Effector memory CD8-positive, alpha-beta T cell (primary cell): ENCODE results near the gene MGAT4A.
A peak's percentile ranks its signal among the peaks of the same experiment; 100 is the strongest.

Experiments used
- ATAC-seq: fragments of 150-1000 bp; cut with Tn5 transposase; replicated peaks from 2 replicates; pipeline ENCODE4 v1.10.0; 2021; ENCODE audit warnings: mild to moderate bottlenecking, moderate library complexity
- DNase-seq, 3 experiments: peaks; one replicate each; pipeline ENCODE4 v3.0.0; 2021
- H3K27ac Mint-ChIP-seq, 2 donors: one replicate each; pipeline ENCODE4 v1.8.0; 2022; ENCODE audit warnings: mild to moderate bottlenecking in 2 of 2, mixed read lengths in 2 of 2, moderate library complexity in 2 of 2
- H3K27me3 Mint-ChIP-seq, 2 donors: one replicate each; pipeline ENCODE4 v1.8.0; 2022; ENCODE audit warnings: mixed read lengths in 2 of 2
- H3K36me3 Mint-ChIP-seq: one replicate; pipeline ENCODE4 v1.8.0; 2022; ENCODE audit warnings: mild to moderate bottlenecking, moderate library complexity, mixed read lengths; ENCODE audit not compliant: insufficient read depth
- H3K4me1 Mint-ChIP-seq, 2 donors: one replicate each; pipeline ENCODE4 v1.8.0; 2022; ENCODE audit warnings: low read depth in 2 of 2, mixed read lengths in 2 of 2
- H3K4me3 Mint-ChIP-seq, 2 donors: one replicate each; pipeline ENCODE4 v1.8.0; 2022; ENCODE audit warnings: mild to moderate bottlenecking in 2 of 2, mixed read lengths in 2 of 2, moderate library complexity in 2 of 2
- H3K9me3 Mint-ChIP-seq, 2 donors: one replicate each; pipeline ENCODE4 v1.8.0; 2022; ENCODE audit warnings: mixed read lengths in 2 of 2

The MGAT4A gene

DNA sequence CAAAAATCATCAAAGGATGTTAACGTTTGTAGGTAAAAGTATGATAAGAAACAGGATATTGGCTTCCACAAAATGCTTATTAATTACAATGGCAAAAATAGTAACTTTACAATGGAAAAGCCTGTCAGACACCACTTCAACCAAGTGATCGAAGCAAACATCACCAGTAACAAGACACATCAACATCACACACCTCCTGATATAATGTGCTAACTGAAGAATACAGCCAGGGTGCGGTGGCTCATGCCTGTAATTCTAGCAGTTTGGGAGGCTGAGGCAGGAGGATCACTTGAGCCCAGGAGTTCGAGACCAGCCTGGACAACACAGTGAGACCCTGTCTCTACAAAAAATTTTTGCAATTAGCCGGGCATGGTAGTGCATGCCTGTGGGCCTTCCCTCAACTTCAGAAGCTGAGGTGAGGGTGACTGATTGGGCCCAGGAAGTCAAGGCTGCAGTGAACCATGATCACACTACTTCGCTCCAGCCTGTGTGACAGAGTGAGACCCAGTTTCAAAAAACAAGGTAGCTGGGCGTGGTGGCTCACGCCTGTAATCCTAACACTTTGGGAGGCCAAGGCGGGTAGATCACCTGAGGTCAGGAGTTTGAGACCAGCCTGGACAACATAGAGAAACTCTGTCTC is 15.0 kb downstream of the MGAT4A start:
- Mint-ChIP-seq H3K9me3 (no peaks in the 10 kb centered on the region), H3K4me3 (peak overlapping the region in 1 of 2 donors; percentile 26), H3K27ac (peak overlapping the region; percentile 47 to 86), H3K27me3 (no peaks in the 10 kb centered on the region), H3K4me1 (peaks cover 46 to 71% of the 10 kb centered on the region in 2 donors), H3K36me3 (peaks cover 38% of the 10 kb centered on the region)
- DNase-seq = no peak
- peak; percentile 78 for ATAC-seq

DNA sequence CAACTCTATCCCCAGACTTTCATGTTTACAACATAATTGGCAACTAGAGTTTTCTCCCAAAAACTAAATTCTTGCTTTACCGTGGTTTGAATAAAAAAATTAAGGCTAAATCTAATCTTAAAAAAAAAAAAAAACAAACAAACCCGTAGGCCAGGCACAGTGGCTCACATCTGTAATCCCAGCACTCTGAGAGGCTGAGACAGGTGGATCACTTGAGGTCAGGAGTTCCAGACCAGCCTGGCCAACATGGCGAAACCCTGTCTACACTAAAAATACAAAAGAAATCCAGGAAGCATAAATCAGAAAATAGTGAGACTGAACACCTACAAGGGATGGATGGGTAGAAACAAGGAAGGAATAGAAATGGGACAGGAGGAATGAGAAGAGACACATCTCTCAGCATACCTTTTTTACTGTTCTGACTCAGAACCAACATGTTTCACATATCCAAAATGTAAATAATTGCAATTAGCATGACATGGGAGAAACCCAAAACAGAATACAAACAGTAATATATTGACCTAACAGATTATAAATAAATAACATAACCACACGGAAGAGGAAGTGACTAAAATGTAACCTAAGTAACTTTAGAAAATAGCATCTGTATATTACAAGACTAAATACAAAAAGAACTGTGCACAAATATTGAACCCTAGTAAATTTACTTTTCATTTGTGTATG is 17.5 kb downstream of the MGAT4A start:
- ATAC-seq (no peak), DNase-seq (no peak)
- H3K27ac Mint-ChIP-seq = peak overlapping the region; percentile 4 to 60
- peaks cover 58 to 80% of the 10 kb centered on the region in 2 donors for H3K4me1 Mint-ChIP-seq
- peaks cover 24% of the 10 kb centered on the region for H3K36me3 Mint-ChIP-seq
- no peaks in the 10 kb centered on the region for H3K27me3 Mint-ChIP-seq
- peak overlapping the region; percentile 5 to 40 for H3K4me3 Mint-ChIP-seq
- no peaks in the 10 kb centered on the region for H3K9me3 Mint-ChIP-seq

DNA sequence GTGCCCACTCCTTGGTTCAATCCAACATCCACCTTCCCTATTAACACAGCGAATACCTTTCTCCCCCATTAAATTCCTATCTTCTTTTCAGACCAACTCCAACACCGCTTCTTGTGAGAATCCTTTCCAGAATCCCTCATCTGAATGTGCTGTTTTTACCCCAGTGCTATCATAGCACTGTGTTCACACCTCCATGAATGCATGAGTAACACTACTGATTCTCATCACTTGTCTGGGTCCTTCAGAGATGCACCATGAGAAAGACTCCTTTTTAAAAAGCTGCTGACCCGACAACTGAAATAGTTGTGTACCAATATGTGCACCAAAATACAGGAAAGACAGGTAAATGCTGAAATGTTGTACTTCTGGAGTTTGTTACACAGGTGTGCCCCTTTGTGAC is 18.8 kb downstream of the MGAT4A start:
- peaks cover 22% of the 10 kb centered on the region for H3K36me3 Mint-ChIP-seq
- ATAC-seq = peak; percentile 36
- peak overlapping the region in 1 of 2 donors; percentile 33 for H3K27ac Mint-ChIP-seq
- no peak for DNase-seq
- H3K9me3 Mint-ChIP-seq = no peaks in the 10 kb centered on the region
- peak overlapping the region; percentile 3 to 56 for H3K4me3 Mint-ChIP-seq
- no peaks in the 10 kb centered on the region for H3K27me3 Mint-ChIP-seq
- H3K4me1 Mint-ChIP-seq = peaks cover 57 to 81% of the 10 kb centered on the region in 2 donors

DNA sequence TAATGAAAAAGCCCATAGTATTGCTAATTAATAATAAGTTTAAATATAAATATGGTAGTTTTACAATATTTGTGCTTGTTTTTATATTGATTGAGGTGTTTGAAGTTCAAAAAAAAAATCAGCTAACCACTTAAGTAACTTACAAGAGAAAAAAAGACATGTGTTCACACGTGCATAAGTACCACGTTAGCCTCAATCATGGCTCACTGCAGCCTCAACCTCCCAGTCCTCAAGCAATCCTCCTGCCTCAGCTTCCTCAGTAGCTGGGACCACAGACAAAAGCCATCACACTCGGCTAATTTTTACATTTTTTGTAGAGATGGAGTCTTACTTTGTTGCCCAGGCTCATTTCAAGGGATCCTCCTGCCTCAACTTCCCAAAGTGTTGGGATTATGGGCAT is 19.4 kb downstream of the MGAT4A start:
- Mint-ChIP-seq H3K27ac (peak overlapping the region in 1 of 2 donors; percentile 33), H3K4me3 (no peak overlapping the region), H3K9me3 (no peaks in the 10 kb centered on the region), H3K36me3 (peaks cover 17% of the 10 kb centered on the region), H3K4me1 (peaks cover 57 to 81% of the 10 kb centered on the region in 2 donors), H3K27me3 (no peaks in the 10 kb centered on the region)
- ATAC-seq (peak; percentile 30), DNase-seq (no peak)

DNA sequence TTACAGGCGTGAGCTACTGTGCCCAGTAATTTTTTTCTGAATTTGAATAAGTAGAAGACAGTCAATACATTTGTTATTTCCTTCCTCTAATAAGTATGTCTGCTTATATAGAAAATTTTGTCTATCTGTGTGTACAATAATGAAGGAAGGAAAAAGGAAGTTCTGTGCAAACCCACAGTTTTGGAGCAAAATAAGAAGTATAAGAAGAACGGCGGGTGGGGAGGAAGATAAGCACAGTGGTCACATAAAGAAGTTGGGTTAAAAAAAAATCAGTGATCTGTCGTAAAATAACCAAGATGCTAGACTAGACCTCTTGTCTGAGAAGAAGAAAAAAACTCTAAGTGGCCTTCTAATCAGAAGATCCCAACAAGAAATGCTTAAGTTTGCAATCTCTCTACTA is 20.2 kb downstream of the MGAT4A start:
- H3K36me3 Mint-ChIP-seq = peaks cover 15% of the 10 kb centered on the region

DNA sequence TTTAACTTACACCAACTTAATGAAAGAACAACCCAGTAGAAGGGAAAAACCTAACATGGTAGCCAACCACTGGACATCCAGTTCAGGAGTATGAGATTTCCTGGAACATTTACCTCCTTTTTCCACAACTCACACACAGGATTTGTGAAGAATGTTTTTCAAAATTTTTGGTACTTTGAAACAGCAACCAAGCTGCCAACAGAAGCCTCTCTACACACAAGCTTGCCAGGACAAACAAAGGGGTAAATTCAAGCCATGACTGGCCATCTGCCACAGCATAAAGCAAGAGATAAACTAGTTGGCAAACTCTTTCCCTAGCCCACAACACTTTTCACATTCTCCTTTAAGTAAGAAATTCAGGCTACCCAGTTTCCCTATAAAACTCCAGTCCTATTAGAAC is 21.4 kb downstream of the MGAT4A start:
- Mint-ChIP-seq H3K36me3 (peaks cover 11% of the 10 kb centered on the region), H3K27ac (peak overlapping the region; percentile 47 to 89), H3K9me3 (no peaks in the 10 kb centered on the region)

More for the DNA sequence above, 20.2 kb downstream of the MGAT4A start:
- Mint-ChIP-seq H3K9me3 (no peaks in the 10 kb centered on the region), H3K27me3 (no peaks in the 10 kb centered on the region), H3K4me1 (peaks cover 57 to 76% of the 10 kb centered on the region in 2 donors), H3K27ac (peak overlapping the region; percentile 57 to 92), H3K4me3 (peak overlapping the region; percentile 8 to 77)
- DNase-seq (no peak), ATAC-seq (peak; percentile 29)

DNA sequence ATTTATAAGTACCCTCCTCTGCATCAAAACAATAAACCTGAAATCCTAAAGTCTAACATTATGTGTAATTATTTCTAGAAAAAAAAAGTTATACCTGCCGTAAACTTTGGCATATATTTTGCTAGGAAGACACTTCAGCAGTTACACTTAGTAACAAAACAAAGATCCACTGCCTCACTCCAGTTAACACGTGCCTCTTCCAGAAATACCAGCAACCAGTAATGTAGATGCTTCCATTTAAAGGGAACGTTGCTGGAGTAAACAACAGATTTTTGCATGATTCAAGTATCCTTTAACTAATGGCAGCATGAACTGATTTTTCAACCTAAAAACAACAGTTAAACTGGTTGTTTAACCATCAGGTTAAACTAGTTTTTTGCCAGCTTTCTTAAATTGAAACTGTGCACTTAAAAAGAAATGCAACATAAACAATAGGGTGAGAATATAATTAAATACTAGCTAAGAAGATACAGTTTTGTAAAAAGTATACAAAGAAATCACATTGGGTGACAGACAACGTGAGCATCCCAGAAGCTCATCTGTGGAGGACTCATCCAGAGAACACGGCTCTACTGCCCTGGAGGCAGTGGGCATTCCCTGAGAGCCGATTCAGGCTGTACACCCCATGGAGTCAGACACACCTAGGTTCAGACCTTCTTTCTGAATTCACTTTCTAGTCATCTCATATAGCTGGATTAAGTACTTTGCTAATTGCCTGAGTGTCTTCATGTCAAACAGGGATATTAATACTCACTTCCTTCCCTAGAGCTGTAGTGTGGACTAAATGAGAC is 22.3 kb downstream of the MGAT4A start:
- peak overlapping the region; percentile 47 to 89 for H3K27ac Mint-ChIP-seq
- peak overlapping the region in 1 of 2 donors; percentile 30 for H3K4me3 Mint-ChIP-seq
- DNase-seq = no peak
- no peaks in the 10 kb centered on the region for H3K9me3 Mint-ChIP-seq
- no peak for ATAC-seq
- no peaks in the 10 kb centered on the region for H3K27me3 Mint-ChIP-seq
- peaks cover 4% of the 10 kb centered on the region for H3K36me3 Mint-ChIP-seq
- peaks cover 62 to 79% of the 10 kb centered on the region in 2 donors for H3K4me1 Mint-ChIP-seq

More for the DNA sequence above, 21.4 kb downstream of the MGAT4A start:
- DNase-seq = no peak
- Mint-ChIP-seq H3K4me1 (peaks cover 62 to 78% of the 10 kb centered on the region in 2 donors), H3K27me3 (no peaks in the 10 kb centered on the region), H3K4me3 (peak overlapping the region; percentile 8 to 30)
- no peak for ATAC-seq

DNA sequence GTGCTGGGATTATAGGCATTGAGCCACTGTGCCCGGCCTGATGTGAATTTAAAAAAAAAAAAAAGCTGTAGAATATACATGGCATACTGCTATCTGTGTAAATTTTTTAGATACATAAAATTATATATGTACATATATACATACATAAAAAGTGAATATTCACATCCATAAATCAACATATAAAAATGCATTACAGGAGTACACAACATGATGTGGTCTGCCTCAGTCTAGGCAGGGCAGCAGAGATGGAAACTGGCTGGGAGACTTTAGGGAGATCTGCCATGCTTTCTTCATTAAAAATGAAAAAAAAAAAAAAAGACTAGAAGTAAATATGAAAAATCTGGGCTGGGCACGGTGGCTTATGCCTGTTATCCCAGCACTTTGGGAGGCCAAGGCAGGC is 24.3 kb downstream of the MGAT4A start:
- Mint-ChIP-seq H3K4me1 (peaks cover 69 to 81% of the 10 kb centered on the region in 2 donors), H3K36me3 (no peaks in the 10 kb centered on the region), H3K4me3 (peak overlapping the region in 1 of 2 donors; percentile 43), H3K27ac (peak overlapping the region in 1 of 2 donors; percentile 89), H3K27me3 (no peaks in the 10 kb centered on the region), H3K9me3 (no peaks in the 10 kb centered on the region)
- DNase-seq = no peak
- no peak for ATAC-seq

DNA sequence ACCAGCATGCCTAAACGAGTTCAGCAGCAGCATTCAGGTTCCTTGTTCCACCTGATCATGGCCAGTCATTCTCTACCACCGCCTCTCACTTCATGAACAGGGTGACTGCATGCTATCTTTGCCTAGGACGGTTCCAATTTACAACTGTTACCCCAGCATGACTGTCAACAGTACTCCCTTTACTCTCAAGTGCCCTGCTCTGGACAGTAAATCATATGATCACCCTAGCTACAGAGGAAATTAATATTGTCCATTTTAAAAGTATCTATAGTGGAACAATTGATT is 25.7 kb downstream of the MGAT4A start:
- no peak for ATAC-seq
- peak overlapping the region in 1 of 2 donors; percentile 1 for H3K4me3 Mint-ChIP-seq
- H3K27ac Mint-ChIP-seq = peak overlapping the region in 1 of 2 donors; percentile 95
- no peaks in the 10 kb centered on the region for H3K9me3 Mint-ChIP-seq
- DNase-seq = no peak
- H3K4me1 Mint-ChIP-seq = peaks cover 65 to 76% of the 10 kb centered on the region in 2 donors
- no peaks in the 10 kb centered on the region for H3K36me3 Mint-ChIP-seq
- no peaks in the 10 kb centered on the region for H3K27me3 Mint-ChIP-seq

DNA sequence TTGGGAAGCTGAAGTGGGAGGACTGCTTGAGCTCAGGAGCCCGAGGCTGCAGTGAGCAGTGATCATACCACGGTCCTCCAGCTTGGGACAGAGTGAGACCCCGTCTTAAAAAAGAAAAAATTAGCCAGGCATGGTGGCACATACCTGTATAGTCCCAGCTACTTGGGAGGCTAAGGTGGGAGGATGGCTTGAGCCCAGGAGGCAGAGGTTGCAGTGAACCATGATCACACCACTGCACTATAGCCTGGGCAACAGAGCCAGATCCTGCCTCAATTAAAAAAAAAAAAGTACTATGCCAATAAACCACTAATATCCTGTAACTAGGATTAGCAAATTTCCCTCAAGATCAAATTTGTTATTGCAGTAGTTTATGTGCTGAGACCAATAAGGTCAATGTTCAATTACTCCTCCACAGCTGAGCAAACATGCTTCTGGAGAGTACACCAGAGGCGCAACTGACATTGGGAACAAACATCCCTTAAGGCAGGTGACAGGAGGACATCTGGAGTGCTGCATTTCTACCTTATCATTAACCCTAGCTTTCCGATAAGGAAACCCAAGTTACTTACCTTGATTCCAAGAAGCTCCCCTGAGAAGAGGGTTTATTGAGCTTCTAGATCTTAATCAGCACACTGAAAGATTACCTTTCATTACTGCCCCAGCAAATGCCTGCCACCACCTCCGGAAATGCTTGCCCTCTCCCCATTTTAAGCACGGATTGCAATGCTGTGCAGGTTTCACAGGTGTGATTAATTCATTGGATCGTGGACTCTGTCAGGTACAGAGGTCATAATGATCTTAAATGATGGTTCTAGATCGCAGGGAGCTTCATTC is 26.2 kb downstream of the MGAT4A start:
- DNase-seq (no peak), ATAC-seq (no peak)
- H3K9me3 Mint-ChIP-seq = no peaks in the 10 kb centered on the region
- H3K36me3 Mint-ChIP-seq = no peaks in the 10 kb centered on the region
- peak overlapping the region; percentile 81 to 95 for H3K27ac Mint-ChIP-seq
- peaks cover 62 to 74% of the 10 kb centered on the region in 2 donors for H3K4me1 Mint-ChIP-seq
- H3K27me3 Mint-ChIP-seq = no peaks in the 10 kb centered on the region
- peak overlapping the region in 1 of 2 donors; percentile 1 for H3K4me3 Mint-ChIP-seq

DNA sequence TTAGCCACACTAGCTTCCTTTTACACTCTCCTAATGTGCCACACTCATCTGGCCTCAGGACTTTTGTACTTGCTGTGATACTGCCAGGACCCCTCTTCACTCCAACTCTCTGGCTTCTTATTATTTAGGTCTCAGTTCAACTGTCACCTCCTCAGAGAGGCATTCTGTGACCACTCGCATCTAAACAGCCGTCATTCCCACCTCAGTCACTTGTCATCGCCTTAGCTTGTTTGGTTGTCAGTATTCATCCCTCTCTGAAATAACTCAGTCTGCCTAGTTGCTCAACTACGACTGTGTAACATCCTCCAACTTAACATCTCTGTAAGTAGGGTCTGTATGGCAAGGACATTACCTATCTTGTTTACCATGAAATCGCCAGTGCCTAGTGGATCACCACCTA is 27.2 kb downstream of the MGAT4A start:
- Mint-ChIP-seq H3K27ac (peak overlapping the region; percentile 81 to 95), H3K4me3 (peak overlapping the region in 1 of 2 donors; percentile 30), H3K36me3 (no peaks in the 10 kb centered on the region), H3K4me1 (peaks cover 58 to 70% of the 10 kb centered on the region in 2 donors), H3K27me3 (no peaks in the 10 kb centered on the region), H3K9me3 (no peaks in the 10 kb centered on the region)
- DNase-seq (no peak), ATAC-seq (no peak)

DNA sequence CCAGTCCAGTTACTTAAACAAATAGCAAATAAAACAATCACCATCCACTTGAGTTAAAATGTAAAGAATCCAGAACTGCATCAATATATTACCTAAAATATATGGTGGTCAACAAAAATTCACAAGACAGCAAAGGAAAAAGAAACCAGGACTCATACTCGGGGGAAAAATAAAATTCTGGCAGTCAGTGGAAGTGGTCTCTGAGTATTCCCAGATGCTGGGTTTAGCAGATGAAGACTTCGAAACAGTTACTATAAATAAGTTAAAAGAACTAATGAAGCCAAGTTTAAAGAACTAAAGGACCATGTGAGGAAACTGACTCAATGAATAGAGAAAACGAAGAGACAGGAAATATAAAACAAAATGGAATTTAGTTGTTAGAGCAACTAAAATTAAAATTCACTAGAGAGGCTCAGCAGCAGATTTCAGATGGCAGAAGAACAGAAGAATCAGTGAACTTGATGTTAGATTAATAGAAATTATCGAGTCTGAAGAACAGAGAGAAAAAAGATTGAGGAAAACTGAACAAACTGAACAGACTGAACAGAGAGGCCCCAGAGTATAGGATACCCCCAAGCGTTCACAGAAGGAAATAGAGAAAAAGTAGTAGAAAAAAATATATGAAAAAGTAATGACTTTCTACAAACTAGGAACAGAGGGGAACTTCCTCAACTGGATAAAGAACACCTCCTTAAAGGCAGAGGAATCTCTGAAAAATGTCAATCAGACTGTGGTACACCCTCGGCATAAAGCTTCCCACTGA is 27.9 kb downstream of the MGAT4A start:
- H3K4me1 Mint-ChIP-seq = peaks cover 59 to 70% of the 10 kb centered on the region in 2 donors
- peak overlapping the region; percentile 26 to 57 for H3K4me3 Mint-ChIP-seq
- DNase-seq (no peak), ATAC-seq (no peak)
- no peaks in the 10 kb centered on the region for H3K36me3 Mint-ChIP-seq
- H3K9me3 Mint-ChIP-seq = no peaks in the 10 kb centered on the region
- peak overlapping the region; percentile 81 to 95 for H3K27ac Mint-ChIP-seq
- no peaks in the 10 kb centered on the region for H3K27me3 Mint-ChIP-seq
